Activated CD4-positive, alpha-beta T cell treated with anti-CD3 and anti-CD28 coated beads, Interleukin-2, Interleukin-6, amounts not matched to agents 100 ng/mL and 50 ng/mL, durations not matched to agents 16 hours and 8 hours (primary cell): ENCODE data around the gene PTGES3L.
"Not testable (repeated sequence)": the region's sequence is repeated elsewhere in the genome, so short reads cannot be mapped to it uniquely, and the experiment has no call there.

Experiments
- DNase-seq: peaks from one replicate; pipeline ENCODE4 v3.0.0-alpha.2; 2020

PTGES3L gene

GRCh38 chr17:43014020-43014648 is 34.3 kb upstream of the PTGES3L start:
- no peak for DNase-seq

- no peak for DNase-seq
Measured at GRCh38 chr17:43013296-43013695, 33.4 kb upstream of the PTGES3L start.

- DNase-seq: no peak
Measured at GRCh38 chr17:43011728-43012472, 32.0 kb upstream of the PTGES3L start.

DNA sequence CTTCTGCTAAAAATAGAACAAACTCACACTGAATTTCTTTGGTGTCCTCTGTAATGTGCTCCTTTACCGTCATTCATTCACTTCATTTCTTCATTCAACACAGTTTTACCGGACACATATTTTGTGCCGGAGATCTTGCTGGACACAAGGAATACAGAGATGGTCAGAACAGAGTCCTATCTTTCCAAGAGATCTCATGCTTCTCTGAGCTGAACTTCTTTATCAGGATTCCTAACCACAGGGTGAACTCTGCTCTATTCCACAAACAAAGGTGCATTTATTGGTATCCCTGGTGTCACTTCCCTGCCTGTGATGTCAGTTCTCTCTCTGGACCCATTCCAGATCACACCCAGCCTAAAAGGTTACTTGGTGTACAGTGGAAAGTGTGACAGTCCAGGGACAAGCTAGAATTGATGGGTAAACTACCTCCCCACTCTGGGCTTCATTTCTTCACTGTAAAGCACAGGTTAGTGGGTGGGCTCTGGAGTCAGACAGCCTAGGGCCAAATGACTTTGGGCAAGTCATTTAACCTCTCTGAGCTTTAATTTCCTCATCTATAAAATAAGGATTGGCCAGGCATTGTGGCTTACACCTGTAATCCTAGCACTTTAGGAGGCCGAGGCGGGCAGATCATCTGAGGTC is 30.9 kb upstream of the PTGES3L start:
- no peak for DNase-seq

GRCh38 chr17:43006639-43007551 is 27.0 kb upstream of the PTGES3L start, which contains the start of gene IFI35:
IFI35 (plus strand) TSS chr17:43006784; CDS start chr17:43006948, 164 bp downstream.
- peak; percentile 91 for DNase-seq

DNA sequence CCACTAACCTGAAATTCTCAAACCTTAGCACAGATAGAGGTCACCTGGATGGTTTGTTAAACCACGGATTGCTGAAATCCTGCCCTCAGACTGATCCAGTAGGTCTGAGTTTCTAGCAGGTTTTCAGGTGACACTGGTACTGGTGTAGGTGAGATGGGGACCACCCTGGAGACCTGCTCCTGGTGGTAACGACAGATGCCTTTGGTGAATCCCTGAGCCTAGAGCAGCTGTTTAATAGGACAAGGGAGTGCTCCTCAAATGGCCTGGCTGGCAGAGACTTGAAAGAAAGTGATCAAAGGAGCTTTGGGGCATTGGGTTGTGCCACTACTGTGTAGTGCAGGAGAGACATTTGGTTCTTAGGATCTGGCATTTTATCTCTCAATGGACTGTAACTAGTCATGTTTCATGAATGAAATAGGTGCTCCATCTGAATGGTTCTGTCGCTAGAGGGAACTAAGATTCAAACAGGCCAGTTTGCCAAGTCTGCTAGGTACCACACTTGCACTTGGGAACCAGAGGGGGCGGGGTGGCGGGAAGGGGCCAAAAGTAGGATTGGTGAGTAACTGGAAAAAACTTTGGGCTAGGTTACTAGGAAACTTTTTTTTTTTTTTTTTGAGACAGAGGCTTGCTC is 23.8 kb upstream of the PTGES3L start:
- no peak for DNase-seq

DNA sequence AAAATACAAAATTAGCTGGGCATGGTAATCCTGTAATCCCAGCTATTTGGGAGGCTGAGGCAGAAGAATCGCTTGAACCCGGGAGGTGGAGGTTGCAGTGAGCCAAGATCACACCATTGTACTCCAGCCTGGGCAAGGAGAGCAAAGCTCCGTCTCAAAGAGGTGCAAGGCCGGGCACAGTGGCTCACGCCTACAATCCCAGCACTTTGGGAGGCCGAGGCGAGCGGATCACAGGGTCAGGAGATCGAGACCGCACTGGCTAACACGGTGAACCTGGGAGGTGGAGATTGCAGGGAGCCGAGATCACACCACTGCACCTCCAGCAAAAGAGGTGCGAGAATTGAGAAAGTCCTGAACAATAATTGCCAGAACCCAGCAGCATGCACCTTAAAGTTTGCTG is 21.0 kb upstream of the PTGES3L start:
- not testable (repeated sequence) for DNase-seq

DNA sequence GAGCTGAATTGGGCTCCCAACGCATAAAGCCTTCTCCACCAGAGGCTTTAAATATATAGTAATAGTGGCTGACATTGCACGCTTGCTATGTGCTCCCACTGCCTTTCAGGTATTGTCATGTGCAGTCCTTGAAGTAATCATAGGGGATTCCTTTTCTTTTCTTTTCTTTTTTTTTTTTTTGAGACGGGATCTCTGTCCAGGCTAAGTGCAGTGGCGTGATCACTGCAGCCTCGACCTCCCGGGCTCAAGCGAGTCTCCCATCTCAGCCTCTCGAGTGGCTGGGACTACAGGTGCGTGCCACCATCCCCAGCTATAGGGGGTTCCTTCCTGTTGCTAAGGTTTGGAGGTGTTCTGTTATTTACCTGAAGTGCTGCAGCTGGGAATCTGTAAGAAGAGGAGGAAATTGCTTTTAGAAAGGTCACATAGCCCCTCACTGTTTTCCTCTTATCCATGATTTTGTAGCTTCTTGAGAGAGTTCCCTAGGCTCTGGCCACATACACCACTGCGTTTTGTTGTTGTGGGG is 19.2 kb upstream of the PTGES3L start:
- no peak for DNase-seq

DNA sequence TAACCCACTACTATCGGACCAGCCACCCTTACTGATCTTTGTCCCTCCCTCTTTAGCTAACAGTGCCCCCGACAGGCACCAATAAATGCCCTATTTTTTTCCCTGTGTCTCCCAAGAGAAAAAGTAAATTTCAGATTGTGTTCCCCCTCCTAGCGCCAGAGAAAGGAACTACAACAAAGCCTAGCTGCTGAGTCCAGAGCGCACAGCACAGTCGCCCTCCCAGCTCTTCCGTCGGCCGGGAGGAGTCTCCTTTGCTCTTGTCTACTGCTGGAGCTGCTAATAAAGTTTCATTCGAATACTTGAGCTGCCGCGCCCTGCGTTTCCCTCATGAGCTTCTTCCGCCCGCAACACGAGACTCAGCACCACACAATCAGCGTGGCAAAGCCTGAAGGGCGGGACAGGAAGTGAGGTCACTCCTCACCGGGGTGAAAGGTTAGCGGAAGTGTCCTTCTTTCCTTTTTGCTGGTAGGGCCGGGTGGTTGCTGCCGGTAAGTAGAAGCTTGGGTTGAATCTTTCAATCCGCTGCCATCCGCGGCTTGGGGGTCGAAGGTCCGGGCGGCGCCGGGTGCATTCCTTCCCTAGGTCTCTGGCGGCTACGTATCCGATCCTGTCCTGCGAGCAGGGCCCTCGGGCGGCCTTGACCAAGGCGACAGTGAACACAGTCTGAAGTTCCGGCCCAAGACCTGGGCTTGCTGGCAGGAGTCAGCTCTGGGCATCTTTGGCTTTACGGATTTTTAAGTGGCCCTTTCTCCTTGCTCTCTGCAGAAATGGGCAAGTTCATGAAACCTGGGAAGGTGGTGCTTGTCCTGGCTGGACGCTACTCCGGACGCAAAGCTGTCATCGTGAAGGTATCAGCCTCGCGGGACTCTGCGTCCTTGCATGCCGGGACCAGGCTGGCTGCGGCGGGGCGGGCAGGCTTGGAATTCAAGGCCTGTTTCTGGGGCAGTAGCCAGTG is 18.4 kb upstream of the PTGES3L start, which contains the start of gene RPL27:
TSS of gene RPL27 (plus strand) at position 436 of the 955 bp plus-strand sequence. CDS start at position 768, 332 bp downstream.
- DNase-seq: peak; percentile 99

DNA sequence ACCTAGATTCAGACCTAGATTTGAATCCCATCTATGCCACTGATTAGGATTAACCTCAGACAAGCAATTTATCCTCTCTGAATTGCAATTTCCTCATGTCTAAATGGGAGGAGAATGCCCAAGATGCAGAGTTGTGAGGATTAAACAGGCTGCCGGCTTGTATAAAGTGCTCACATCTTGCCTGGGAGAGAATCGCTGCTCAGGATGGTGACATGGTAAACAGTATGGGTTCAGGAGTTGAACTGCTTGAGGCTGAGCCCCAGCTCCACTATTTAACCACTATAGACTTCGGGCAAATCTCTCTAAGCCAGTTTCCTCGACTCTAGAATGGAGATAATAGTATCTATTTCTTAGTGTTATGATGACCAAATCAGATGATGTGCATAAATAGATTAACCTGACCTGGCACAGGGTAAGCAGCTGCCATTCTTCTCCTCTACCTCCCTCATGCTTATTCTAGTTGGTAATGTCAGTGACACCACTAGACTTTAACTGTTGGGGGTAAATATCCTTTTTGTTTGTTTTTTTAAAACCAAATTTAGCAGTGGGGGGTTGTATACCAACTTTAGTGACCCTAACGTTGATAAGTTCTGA is 17.6 kb upstream of the PTGES3L start:
- no peak for DNase-seq

DNA sequence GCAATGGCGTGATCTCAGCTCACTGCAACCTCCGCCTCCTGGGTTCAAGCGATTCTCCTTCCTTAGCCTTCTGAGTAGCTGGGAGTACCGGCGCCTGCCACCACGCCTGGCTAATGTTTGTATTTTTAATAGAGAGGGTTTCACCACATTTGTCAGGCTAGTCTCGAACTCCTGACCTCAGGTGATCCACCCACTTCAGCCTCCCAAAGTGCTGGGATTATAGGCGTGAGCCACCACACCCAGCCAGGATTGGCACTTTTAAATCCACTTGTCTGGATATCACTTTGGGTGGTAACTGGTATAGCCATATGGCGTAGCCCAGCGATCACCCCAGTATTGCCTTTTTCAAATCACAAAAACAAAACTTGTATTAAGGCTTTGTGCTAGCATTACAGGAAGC is 14.0 kb upstream of the PTGES3L start:
- DNase-seq: not testable (repeated sequence)

- no peak for DNase-seq
Measured at GRCh38 chr17:42992872-42993271, 13.0 kb upstream of the PTGES3L start.

DNA sequence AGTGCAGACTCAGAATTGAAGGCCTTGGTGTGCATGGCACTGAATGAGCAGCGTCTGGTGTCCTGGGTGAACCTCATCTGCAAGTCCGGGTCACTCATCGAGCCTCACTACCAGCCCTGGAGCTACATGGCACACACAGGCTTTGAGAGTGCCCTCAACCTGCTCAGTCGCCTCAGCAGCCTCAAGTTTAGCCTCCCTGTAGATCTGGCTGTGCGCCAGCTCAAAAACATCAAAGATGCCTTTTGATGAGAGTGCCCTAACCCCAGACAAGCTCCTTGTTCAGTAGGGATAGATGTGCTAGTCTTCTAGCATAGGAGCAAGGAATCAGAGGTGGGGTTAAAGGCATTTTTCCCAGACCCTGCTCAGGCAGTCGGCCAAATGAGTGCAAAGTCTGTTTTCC is 11.6 kb upstream of the PTGES3L start:
- DNase-seq: no peak

DNA sequence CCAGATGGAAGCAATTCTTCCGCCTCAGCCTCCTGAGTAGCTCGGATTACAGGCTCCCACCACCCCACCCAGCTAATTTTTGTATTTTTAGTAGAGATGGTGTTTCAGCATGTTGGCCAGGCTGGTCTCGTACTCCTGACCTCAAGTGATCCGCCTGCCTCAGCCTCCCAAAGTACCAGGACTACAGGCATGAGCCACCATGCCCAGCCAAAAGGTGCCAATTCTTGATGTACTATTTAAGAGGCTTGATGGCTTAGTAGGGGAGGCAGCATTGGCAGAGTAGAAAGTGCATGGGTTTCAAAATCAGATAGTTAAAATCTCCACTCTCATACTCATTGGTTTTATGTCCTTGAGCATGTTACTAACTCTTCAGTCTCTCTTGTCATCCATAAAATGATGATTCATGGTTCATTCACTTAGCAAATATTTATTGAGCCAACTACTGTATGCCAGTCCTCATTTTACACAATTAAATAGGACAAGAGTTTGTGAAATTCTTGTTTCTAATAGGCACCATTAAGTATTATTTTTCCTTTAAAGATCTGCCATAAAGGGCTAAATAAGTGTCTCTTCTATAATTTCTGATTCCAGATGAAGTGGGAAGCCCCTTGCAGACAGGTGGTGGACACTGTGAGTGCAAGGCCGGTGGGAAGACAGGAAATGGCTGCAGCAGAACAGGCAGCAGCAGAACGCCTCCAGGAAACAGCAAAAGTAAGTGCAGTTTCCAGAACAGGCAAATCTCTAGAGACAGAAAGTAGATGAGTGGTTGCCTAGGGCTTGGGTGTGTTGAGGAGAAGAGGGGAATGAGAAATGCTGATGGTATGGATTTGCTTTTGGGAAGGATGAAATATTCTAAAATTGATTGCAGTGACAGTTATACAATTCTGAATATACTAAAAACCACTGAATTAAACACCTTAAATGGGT is 10.1 kb upstream of the PTGES3L start:
- no peak for DNase-seq

- no peak for DNase-seq
Measured at GRCh38 chr17:42989141-42989540, 9.3 kb upstream of the PTGES3L start.

- no peak for DNase-seq
Measured at GRCh38 chr17:42985225-42985624, 5.3 kb upstream of the PTGES3L start.

DNA sequence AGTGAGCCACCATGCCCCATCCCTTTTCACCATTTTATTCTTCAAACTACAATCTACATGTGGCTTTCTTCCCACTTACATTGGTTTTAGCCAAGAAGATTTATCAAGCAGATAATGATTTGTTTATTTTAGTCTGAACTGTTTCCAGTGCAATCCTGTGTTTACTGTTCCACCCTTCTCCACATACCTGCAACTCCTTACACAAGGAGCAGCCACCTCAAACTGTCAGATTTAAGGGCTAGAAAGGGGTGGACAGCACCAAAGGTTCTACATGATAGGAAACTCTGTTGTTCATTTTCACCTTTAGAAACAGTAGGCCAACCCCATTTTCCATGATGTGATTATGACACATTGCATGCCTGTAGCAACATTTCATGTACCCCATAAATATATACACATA is 2.4 kb upstream of the PTGES3L start:
- DNase-seq: no peak

DNA sequence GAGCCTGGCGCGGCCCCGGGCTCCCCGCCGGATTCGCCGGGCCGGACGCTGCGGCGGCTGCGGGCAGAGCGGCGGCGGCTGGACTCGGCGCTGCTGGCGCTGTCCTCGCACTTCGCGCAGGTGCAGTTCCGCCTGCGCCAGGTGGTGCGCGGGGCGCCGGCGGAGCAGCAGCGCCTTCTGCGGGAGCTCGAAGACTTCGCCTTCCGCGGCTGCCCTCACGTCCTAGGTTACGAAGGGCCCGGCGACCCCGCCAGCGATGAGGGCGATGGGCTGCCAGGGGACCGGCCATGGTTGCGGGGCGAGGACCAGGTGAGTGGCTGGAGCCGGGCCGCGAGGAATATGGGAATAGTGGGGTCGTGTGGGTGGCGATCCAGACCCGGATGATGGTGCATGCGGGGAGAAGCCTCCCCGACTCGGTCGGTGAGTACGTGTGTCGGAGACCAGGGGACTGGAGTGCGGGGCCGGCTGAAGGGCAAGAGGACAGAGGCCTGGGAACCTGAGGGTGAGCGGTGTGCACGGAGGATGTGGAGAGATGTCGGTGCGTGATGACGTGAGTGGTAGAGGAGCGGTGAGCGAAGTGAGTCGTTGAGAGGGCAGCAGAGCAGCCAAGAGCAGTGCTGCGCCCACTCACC is 1.0 kb upstream of the PTGES3L start:
- peak; percentile 78 for DNase-seq

GRCh38 chr17:42980274-42980765 is 440 bp upstream of the PTGES3L start, which contains the start of gene RUNDC1:
RUNDC1 (plus strand) TSS chr17:42980565; CDS start chr17:42980577, 12 bp downstream.
- DNase-seq: peak; percentile 94
